Osteocyte (in vitro differentiated cells): Measurements from ENCODE around the gene SHISA9. TPM values are rescaled to one million over a fixed set of nuclear protein-coding genes. Genes with fewer than 3 reads are reported as not detected.

Experiments used
- DNase-seq: peaks from one replicate; pipeline ENCODE4 v3.0.0; 2021; ENCODE audit warnings: mixed read lengths; ENCODE audit not compliant: unreplicated experiment; ENCODE audit errors: extremely low spot score
- H3K27ac Mint-ChIP-seq: one replicate; pipeline ENCODE4 v1.8.0; 2021; ENCODE audit warnings: mild to moderate bottlenecking, mixed read lengths; ENCODE audit not compliant: unreplicated experiment
- H3K27me3 Mint-ChIP-seq: one replicate; pipeline ENCODE4 v1.8.0; 2021; ENCODE audit warnings: mixed read lengths; ENCODE audit not compliant: unreplicated experiment
- H3K36me3 Mint-ChIP-seq: one replicate; pipeline ENCODE4 v1.8.0; 2021; ENCODE audit warnings: mixed read lengths; ENCODE audit not compliant: unreplicated experiment
- H3K4me1 Mint-ChIP-seq: one replicate; pipeline ENCODE4 v1.8.0; 2021; ENCODE audit warnings: mixed read lengths; ENCODE audit not compliant: unreplicated experiment
- H3K4me3 Mint-ChIP-seq: one replicate; pipeline ENCODE4 v1.8.0; 2021; ENCODE audit warnings: mild to moderate bottlenecking, moderate library complexity, mixed read lengths; ENCODE audit not compliant: unreplicated experiment
- H3K9me3 Mint-ChIP-seq: one replicate; pipeline ENCODE4 v1.8.0; 2021; ENCODE audit warnings: mixed read lengths; ENCODE audit not compliant: unreplicated experiment
- CTCF ChIP-seq: fragments of 200-600 bp; sonication (generic); IDR thresholded peaks from 2 replicates; pipeline ENCODE4 v1.5.0; 2021; ENCODE audit warnings: antibody characterized with exemption, mild to moderate bottlenecking, moderate library complexity
- total RNA-seq: library from RNA; stranded (reverse); gene quantifications from 2 replicates; pipeline ENCODE4 v1.2.1, GENCODE V29; 2021

The SHISA9 gene
- total RNA-seq, 1 donor from 2014 or later: not detected

- no peaks in the 10 kb centered on the region for H3K4me1 Mint-ChIP-seq
- no peaks in the 10 kb centered on the region for H3K27me3 Mint-ChIP-seq
- TF ChIP-seq CTCF: no peak
- no peak overlapping the region for H3K27ac Mint-ChIP-seq
- H3K9me3 Mint-ChIP-seq: peaks cover 65% of the 10 kb centered on the region
- DNase-seq: no peak
- no peaks in the 10 kb centered on the region for H3K36me3 Mint-ChIP-seq
- no peak overlapping the region for H3K4me3 Mint-ChIP-seq
Observed at GRCh38 chr16:13084331-13084730, 182.9 kb downstream of the SHISA9 start.

GRCh38 chr16:13093661-13094060 lies 192.3 kb downstream of the SHISA9 start:
- TF ChIP-seq CTCF: no peak
- no peaks in the 10 kb centered on the region for H3K27me3 Mint-ChIP-seq

GRCh38 chr16:13095061-13095460 lies 193.7 kb downstream of the SHISA9 start:
- no peak overlapping the region for H3K27ac Mint-ChIP-seq
- peaks cover 60% of the 10 kb centered on the region for H3K9me3 Mint-ChIP-seq

More at GRCh38 chr16:13093661-13094060, 192.3 kb downstream of the SHISA9 start:
- no peak for DNase-seq
- H3K4me1 Mint-ChIP-seq: no peaks in the 10 kb centered on the region
- no peaks in the 10 kb centered on the region for H3K36me3 Mint-ChIP-seq
- no peak overlapping the region for H3K4me3 Mint-ChIP-seq
- no peak overlapping the region for H3K27ac Mint-ChIP-seq
- H3K9me3 Mint-ChIP-seq: peaks cover 56% of the 10 kb centered on the region

GRCh38 chr16:13098536-13098935 lies 197.1 kb downstream of the SHISA9 start:
- peaks cover 47% of the 10 kb centered on the region for H3K9me3 Mint-ChIP-seq
- DNase-seq: no peak
- no peak for TF ChIP-seq CTCF
- H3K27ac Mint-ChIP-seq: no peak overlapping the region
- H3K36me3 Mint-ChIP-seq: no peaks in the 10 kb centered on the region
- no peaks in the 10 kb centered on the region for H3K4me1 Mint-ChIP-seq
- H3K4me3 Mint-ChIP-seq: no peak overlapping the region
- H3K27me3 Mint-ChIP-seq: no peaks in the 10 kb centered on the region

More at GRCh38 chr16:13095061-13095460, 193.7 kb downstream of the SHISA9 start:
- Mint-ChIP-seq H3K4me3 (no peak overlapping the region), H3K4me1 (no peaks in the 10 kb centered on the region), H3K36me3 (no peaks in the 10 kb centered on the region), H3K27me3 (no peaks in the 10 kb centered on the region)
- no peak for DNase-seq
- TF ChIP-seq CTCF: no peak

- H3K27ac Mint-ChIP-seq: no peak overlapping the region
- H3K9me3 Mint-ChIP-seq: peaks cover 49% of the 10 kb centered on the region
- no peaks in the 10 kb centered on the region for H3K4me1 Mint-ChIP-seq
- DNase-seq: no peak
- no peaks in the 10 kb centered on the region for H3K27me3 Mint-ChIP-seq
- no peak for TF ChIP-seq CTCF
- H3K4me3 Mint-ChIP-seq: no peak overlapping the region
- H3K36me3 Mint-ChIP-seq: no peaks in the 10 kb centered on the region
Observed at GRCh38 chr16:13099822-13100221, 198.4 kb downstream of the SHISA9 start.
